ENCODE results near the gene NOD1. TPM values are rescaled to one million over a fixed set of nuclear protein-coding genes. Genes with fewer than 3 reads are reported as not detected.
A peak's percentile ranks its signal among the peaks of the same experiment; 100 is the strongest.

Gene NOD1
- total and polyA plus RNA-seq, 2 experiments from 2014 or later, result 5.9 to 11.1 TPM

DNA sequence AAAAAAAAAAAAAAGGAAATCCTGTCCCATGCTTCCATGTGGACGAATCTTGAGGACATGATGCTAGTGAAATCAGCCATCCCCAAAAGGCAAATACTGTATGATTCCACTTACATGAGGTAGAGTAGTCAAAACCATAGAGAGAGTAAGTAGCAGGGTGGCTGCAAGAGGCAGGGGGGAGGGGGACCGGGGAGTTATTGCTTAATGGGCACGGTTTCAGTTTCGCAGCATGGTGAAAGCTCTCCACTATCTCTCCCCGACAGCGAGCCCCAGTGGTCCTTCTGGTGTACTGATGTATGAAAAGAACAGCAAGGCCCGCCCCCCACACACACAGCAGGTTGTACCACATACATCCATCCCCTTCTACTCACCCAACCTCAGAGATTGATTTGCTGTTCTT is 32.8 kb downstream of the NOD1 start:
- no peaks in the 10 kb centered on the region for H3F3A ChIP-seq (ENCODE audit: insufficient read depth)
- H3K79me2 ChIP-seq (ENCODE audit: insufficient read depth), result no peaks in the 10 kb centered on the region
- TF ChIP-seq EZH2 (IDR thresholded peaks at IDR 0.05; ENCODE audit: insufficient read depth, poor library complexity, severe bottlenecking), result no peak
- no peak for TF ChIP-seq EZH2phosphoT487 (IDR thresholded peaks at IDR 0.05; ENCODE audit: insufficient read depth, low read depth)
- no peaks in the 10 kb centered on the region for H4K20me1 ChIP-seq (ENCODE audit: insufficient read depth)
- no peaks in the 10 kb centered on the region for H3K9me3 ChIP-seq (ENCODE audit: low read depth)
- no peak overlapping the region for H3K27ac ChIP-seq
- H3K4me2 ChIP-seq (ENCODE audit: unreplicated experiment), result no peak overlapping the region
- no peaks in the 10 kb centered on the region for H3K4me1 ChIP-seq (ENCODE audit: insufficient read depth)
- in situ Hi-C loops (cut with MboI), result no loop called here
- H3K9ac ChIP-seq, result no peak overlapping the region
- H3K4me3 ChIP-seq, result no peak overlapping the region
- 53 to 59% methylated on average over 7 of the region's 7 CpGs for WGBS, 2 experiments (ENCODE audit: low coverage in 1 of 2, low lambda C conversion rate in 2 of 2, missing lambda C conversion rate in 2 of 2)
- peak; percentile 58 for DNase-seq
- H2AFZ ChIP-seq, result no peak overlapping the region
- H3K9me2 ChIP-seq (ENCODE audit: insufficient read depth), result no peaks in the 10 kb centered on the region
- no peaks in the 10 kb centered on the region for H3K27me3 ChIP-seq (replicated peaks; ENCODE audit: insufficient read depth)
- peaks cover 6% of the 10 kb centered on the region; the same call in 1 of the 2 replicates for H3K36me3 ChIP-seq (ENCODE audit: low read depth)

- Histone ChIP-seq H3F3A (ENCODE audit: insufficient read depth) (no peaks in the 10 kb centered on the region), H3K27me3 (replicated peaks; ENCODE audit: insufficient read depth) (no peaks in the 10 kb centered on the region), H3K4me2 (ENCODE audit: unreplicated experiment) (no peak overlapping the region), H2AFZ (no peak overlapping the region), H3K36me3 (ENCODE audit: low read depth) (0 out of 2 replicates have a peak, but pooled peaks cover 9% of the 10 kb centered on the region), H3K9me2 (ENCODE audit: insufficient read depth) (no peaks in the 10 kb centered on the region), H4K20me1 (ENCODE audit: insufficient read depth) (no peaks in the 10 kb centered on the region), H3K4me1 (ENCODE audit: insufficient read depth) (peaks cover 4% of the 10 kb centered on the region), H3K27ac (no peak overlapping the region), H3K9ac (no peak overlapping the region), H3K9me3 (ENCODE audit: low read depth) (no peaks in the 10 kb centered on the region), H3K4me3 (no peak overlapping the region), H3K79me2 (ENCODE audit: insufficient read depth) (no peaks in the 10 kb centered on the region)
- TF ChIP-seq EZH2phosphoT487 (IDR thresholded peaks at IDR 0.05; ENCODE audit: insufficient read depth, low read depth) (no peak), EZH2 (IDR thresholded peaks at IDR 0.05; ENCODE audit: insufficient read depth, poor library complexity, severe bottlenecking) (no peak)
- in situ Hi-C loops (cut with MboI), result no loop called here
- WGBS, 2 experiments (ENCODE audit: low coverage in 1 of 2, low lambda C conversion rate in 2 of 2, missing lambda C conversion rate in 2 of 2), result 88 to 92% methylated on average over 21 of the region's 21 CpGs
- no peak for DNase-seq
Observed at GRCh38 chr7:30437823-30438574, 40.6 kb downstream of the NOD1 start.

DNA sequence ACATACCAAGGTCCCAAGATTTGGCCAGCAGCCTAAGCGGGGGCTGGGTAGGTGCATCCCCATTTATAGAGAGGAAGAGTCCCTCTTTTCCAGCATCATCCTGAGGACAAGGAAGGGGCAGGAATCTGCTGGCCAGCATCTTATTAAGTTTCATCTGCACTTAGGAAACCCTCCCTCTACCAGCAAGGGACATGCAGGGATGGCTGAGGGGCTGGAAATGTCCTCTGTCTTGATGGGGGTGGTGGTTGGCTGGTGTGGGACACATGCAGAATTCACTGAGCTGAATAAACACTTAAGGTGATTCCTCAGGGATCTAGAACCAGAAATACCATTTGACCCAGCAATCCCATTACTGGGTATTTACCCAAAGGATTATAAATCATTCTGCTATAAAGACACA is 42.1 kb downstream of the NOD1 start:
- Histone ChIP-seq H4K20me1 (ENCODE audit: insufficient read depth) (no peaks in the 10 kb centered on the region), H2AFZ (no peak overlapping the region), H3K36me3 (ENCODE audit: low read depth) (peaks cover 16% of the 10 kb centered on the region; the same call in 1 of the 2 replicates), H3K9me3 (ENCODE audit: low read depth) (no peaks in the 10 kb centered on the region), H3K79me2 (ENCODE audit: insufficient read depth) (no peaks in the 10 kb centered on the region), H3K27me3 (replicated peaks; ENCODE audit: insufficient read depth) (no peaks in the 10 kb centered on the region), H3K4me1 (ENCODE audit: insufficient read depth) (peaks cover 9% of the 10 kb centered on the region), H3K27ac (no peak overlapping the region), H3K9me2 (ENCODE audit: insufficient read depth) (no peaks in the 10 kb centered on the region), H3K9ac (no peak overlapping the region), H3K4me2 (ENCODE audit: unreplicated experiment) (no peak overlapping the region), H3K4me3 (no peak overlapping the region), H3F3A (ENCODE audit: insufficient read depth) (peaks cover 8% of the 10 kb centered on the region; the same call in 1 of the 2 replicates)
- in situ Hi-C loops (cut with MboI), result no loop called here
- no peak for TF ChIP-seq EZH2phosphoT487 (IDR thresholded peaks at IDR 0.05; ENCODE audit: insufficient read depth, low read depth)
- no peak for TF ChIP-seq EZH2 (IDR thresholded peaks at IDR 0.05; ENCODE audit: insufficient read depth, poor library complexity, severe bottlenecking)
- WGBS, 2 experiments (ENCODE audit: low coverage in 1 of 2, low lambda C conversion rate in 2 of 2, missing lambda C conversion rate in 2 of 2), result 92 to 100% methylated on average over 1 of the region's 1 CpG
- DNase-seq, result no peak

DNA sequence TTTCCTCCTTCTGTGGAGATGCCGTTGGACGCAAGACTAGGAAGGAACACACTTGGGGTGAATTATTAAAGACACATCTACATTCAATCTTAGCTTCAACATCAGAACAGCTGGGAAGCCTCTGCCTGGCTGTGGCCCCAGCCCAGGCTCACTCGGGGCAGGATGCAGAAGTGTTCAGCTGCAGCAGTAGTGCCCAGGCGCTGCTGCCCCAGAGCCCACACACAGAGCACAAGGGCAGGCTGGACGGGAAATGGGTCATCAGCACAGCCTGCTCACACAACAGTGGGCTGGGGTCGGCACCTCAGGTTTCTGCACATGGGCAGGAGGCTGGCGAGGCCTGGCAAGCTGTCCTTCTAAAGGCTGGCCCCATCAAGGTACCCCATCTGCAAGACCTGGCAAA is 42.5 kb downstream of the NOD1 start:
- WGBS, 2 experiments (ENCODE audit: low coverage in 1 of 2, low lambda C conversion rate in 2 of 2, missing lambda C conversion rate in 2 of 2), result 89 to 92% methylated on average over 7 of the region's 7 CpGs
- no peaks in the 10 kb centered on the region for H3K27me3 ChIP-seq (replicated peaks; ENCODE audit: insufficient read depth)
- no peak for TF ChIP-seq EZH2phosphoT487 (IDR thresholded peaks at IDR 0.05; ENCODE audit: insufficient read depth, low read depth)
- no peak for TF ChIP-seq EZH2 (IDR thresholded peaks at IDR 0.05; ENCODE audit: insufficient read depth, poor library complexity, severe bottlenecking)
- no peaks in the 10 kb centered on the region for H3K9me3 ChIP-seq (ENCODE audit: low read depth)
- no peak for DNase-seq
- H3F3A ChIP-seq (ENCODE audit: insufficient read depth), result peaks cover 8% of the 10 kb centered on the region; the same call in 1 of the 2 replicates
- H3K79me2 ChIP-seq (ENCODE audit: insufficient read depth), result no peaks in the 10 kb centered on the region
- peaks cover 16% of the 10 kb centered on the region; the same call in 1 of the 2 replicates for H3K36me3 ChIP-seq (ENCODE audit: low read depth)
- H3K9ac ChIP-seq, result no peak overlapping the region
- no peak overlapping the region for H3K27ac ChIP-seq
- no peak overlapping the region for H3K4me2 ChIP-seq (ENCODE audit: unreplicated experiment)
- peaks cover 9% of the 10 kb centered on the region for H3K4me1 ChIP-seq (ENCODE audit: insufficient read depth)
- H4K20me1 ChIP-seq (ENCODE audit: insufficient read depth), result no peaks in the 10 kb centered on the region
- in situ Hi-C loops (cut with MboI), result no loop called here
- no peak overlapping the region for H3K4me3 ChIP-seq
- no peaks in the 10 kb centered on the region for H3K9me2 ChIP-seq (ENCODE audit: insufficient read depth)
- H2AFZ ChIP-seq, result no peak overlapping the region

Data from GM23248 (cell line).